Effector CD8-positive, alpha-beta T cell (primary cell): ENCODE data around the gene SERBP1.
"Not testable (repeated sequence)": the region's sequence is repeated elsewhere in the genome, so short reads cannot be mapped to it uniquely, and the experiment has no call there.

ENCODE experiments used
- DNase-seq: peaks from one replicate; lab custom pipeline; 2025; lab: John Stamatoyannopoulos, UW

The SERBP1 gene

DNA sequence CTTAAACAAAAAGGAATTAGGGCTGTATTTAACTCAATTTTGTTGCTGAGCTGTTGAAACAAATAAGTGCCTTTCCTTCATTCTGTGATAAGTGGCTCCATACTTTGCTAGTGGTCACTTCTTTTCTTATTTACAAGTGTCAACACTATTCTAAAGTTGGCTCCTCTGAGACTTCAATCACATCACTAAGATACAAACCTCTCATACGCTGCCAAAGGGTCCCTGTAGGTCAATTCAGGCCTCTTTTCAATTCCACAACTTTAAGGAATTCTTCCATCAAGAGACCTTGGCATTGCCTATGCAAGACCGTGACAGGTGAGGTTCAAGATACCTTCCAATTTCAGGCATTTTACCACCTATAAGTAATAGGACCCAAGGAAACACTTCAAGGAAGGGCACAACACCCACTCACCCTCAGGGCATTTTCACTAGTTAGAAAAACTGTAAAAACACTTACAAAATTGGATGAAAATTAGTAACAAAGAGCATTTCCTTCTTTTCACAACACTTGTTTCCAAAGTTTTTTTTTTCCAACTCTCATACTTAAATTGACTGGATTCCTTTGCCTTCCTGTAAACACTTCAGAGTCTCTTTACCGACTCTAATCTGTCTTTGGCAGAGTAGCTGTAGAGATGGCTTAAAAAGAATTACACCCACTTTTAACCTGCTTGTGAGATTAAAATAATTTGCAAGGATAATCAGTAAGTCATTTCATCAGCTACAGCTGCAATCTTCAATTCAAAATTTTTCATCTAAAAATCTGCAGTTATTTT is 24.5 kb downstream of the SERBP1 start:
- DNase-seq = no peak

- no peak for DNase-seq
Observed at GRCh38 chr1:67404212-67404620, 26.0 kb downstream of the SERBP1 start.

GRCh38 chr1:67401443-67401842 is 28.8 kb downstream of the SERBP1 start:
- no peak for DNase-seq

DNA sequence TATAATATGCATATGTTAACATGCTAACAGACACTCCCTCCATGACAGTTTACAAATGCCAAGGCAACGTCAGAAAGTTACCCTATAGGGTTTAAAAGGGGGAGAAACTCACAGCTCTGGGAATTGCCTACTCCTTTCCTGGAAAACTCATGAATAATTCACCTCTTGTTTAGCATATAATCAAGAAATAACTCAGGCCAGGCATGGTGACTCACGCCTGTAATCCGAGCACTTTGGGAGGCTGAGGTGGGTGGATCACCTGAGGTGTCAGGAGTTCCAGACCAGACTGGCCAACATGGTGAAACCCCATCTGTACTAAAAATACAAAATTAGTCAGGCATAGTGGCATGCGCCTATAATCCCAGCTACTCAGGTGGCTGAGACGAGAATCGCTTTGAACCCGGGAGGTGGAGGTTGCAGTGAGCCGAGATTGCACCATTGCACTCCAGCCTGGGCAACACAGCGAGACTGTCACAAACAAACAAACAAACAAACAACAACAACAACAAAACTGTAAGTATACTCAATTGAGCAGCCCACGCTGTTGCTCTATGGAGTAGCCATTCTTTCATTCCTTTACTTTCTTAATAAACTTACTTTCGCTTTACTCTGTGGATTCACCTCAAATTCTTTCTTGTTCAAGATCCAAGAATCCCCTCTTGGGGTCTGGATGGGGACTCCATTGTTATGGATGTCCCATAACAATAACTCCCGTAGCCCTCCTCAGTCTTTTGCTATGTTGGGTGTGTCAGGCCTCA is 30.0 kb downstream of the SERBP1 start:
- not testable (repeated sequence) for DNase-seq

DNA sequence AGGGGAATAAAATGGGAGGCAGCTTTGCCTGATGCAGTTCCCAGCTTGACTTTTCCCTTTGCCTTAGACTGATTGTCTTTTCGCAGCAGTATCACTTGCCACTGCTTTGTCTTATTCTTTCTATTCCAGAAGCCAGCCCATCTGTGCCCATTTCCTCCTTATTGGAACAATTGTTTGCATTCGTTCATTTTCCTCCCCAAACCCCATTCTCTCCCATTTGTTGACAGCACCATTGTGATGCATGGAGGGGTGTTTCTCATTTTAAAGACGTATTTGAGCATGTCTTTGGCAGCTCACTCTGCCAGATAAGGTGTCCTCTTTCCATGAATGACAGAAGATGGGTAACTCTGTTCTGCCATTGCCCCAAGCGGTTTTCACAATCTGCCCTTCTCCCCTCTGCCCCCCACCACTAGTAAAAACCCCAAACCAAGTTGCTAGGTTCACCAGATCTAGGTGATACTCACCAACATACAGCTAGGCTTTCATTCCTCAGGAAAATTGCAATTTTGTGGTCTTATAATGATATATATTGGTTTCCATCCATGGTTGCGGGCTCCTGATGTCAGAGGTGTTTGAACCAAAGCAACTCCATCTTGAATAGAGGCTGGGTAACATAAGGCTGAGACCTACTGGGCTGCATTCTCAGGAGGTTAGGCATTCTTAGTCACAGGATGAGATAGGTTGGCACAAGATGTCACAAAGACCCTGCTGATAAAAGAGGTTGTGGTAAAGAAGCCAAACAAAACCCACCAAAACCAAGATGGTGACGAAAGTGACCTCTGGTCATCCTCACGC is 30.8 kb downstream of the SERBP1 start:
- DNase-seq = no peak

- DNase-seq = no peak
Observed at GRCh38 chr1:67394548-67394947, 35.7 kb downstream of the SERBP1 start.

DNA sequence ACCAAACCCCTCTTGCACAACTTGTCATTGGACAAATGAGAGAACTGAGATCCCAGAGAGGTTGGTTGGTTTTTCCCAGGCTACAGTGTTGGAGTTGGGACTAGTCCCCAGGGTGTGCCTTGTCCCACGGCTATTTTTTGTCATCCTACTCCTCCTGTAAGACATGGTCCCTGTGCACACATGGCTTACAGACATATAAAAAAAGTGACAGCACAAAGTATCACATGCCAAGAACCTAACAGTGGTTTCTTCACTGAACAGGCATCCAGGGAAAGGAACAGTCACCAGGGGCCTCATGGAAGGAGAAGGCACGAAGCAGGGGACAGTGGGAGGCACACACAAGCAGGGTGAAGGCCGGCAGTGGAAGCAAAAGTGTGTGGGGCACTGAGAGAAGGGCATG is 36.5 kb downstream of the SERBP1 start:
- no peak for DNase-seq

GRCh38 chr1:67393240-67393639 is 37.0 kb downstream of the SERBP1 start:
- no peak for DNase-seq

DNA sequence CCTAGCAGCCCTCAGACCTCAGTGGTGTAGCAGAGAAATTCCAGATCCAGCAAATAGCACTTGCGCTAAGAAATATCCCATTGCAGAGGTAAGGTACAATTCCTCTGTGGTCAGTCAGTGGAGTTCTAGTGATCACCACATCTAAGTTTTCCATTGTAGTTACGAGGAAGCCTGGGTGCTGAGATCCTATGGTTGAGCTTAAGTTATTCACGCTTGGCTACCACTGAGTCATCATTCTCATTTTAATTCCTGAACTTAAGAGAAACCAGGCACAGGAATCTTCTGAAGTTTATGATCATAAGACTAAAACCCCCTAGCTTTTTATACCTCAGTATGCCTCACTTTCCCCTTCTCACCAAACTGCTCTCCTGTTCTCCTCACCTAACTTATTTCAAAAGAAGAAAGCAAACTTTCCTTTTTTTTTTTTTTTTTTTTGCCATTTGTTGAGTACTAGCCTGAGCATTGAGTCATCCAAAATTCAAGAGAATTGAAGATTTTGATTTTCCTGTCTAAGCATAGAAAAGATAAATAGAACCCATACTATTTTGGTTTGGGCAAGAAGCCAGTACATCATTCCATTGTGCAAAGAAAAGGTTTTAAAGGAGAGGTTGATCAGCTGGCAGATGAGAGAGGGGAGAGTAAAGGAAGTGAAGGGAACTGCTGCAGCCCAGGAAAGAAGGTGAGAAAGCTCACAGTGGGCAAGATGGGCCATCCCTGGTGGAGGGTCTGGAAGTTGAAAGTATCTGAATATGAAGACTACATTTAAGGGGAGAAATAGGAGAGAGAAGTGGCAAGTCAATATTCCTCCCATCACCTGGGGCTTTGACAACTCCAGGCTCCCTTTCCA is 39.9 kb downstream of the SERBP1 start:
- no peak for DNase-seq

DNA sequence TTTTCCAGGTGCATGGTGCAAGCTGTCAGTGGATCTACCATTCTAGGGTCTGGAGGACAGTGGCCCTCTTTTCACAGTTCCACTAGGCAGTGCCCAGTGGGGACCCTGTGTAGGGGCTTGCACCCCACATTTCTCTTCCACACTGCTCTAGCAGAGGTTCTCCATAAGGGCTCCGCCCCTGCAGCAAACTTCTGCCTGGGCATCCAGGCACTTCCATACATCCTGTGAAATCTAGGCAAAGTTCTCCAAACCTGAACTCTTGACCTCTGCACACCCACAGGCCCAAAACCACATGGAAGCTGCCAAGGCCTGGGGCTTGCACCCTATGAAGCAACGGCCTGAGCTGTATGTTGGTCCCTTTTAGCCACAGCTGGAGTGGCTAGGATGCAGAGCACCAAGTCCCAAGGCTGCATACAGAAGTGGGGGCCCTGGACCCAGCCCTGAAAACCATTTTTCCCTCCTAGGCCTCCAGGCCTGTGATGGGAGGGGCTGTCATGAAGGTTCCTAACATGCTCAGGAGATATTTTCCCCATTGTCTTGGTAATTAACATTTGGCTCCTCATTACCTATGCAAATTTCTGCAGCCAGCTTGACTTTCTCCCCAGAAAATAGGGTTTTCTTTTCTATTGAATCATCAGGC is 46.1 kb downstream of the SERBP1 start:
- no peak for DNase-seq

- no peak for DNase-seq
Observed at GRCh38 chr1:67382292-67382691, 47.9 kb downstream of the SERBP1 start.

- no peak for DNase-seq
Observed at GRCh38 chr1:67381154-67381553, 49.0 kb downstream of the SERBP1 start.

GRCh38 chr1:67377253-67377652 is 52.9 kb downstream of the SERBP1 start:
- DNase-seq = no peak

DNA sequence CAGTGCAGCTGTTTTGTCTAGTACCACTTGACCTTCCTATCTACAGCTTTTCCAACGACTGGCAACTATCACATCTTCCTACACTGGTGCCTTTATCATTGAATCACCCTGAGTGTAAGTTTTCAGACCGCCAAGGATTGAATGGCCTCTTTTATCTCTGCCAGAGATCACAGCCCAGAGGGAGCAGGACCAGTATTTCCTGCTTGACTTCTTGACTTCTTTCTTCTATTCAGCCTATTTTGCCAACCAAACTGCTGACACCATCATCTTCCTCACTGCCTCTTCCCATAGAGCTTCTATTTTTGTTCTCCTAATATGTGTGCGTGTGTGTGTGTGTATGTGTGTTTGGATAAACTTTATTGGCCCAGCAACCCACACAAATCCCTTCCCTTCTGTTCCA is 53.8 kb downstream of the SERBP1 start:
- DNase-seq = no peak

DNA sequence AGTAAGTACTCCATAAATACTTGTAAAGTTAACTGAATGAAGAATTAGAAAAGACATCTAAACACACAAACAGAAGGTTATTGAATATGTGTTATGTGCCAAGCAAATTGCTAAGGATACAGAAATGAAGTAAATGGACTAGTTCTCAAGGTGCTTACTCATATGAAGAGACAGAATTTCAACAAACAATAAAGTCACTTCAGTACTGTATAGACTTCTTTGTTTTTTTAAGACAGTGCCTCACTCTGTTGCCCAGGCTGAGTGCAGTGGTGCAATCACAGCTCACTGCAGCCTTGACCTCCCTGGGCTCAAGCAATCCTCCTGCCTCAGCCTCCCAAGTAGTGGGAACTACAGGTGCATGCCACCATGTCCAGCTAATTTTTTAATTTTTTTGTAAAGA is 57.3 kb downstream of the SERBP1 start:
- DNase-seq = no peak

DNA sequence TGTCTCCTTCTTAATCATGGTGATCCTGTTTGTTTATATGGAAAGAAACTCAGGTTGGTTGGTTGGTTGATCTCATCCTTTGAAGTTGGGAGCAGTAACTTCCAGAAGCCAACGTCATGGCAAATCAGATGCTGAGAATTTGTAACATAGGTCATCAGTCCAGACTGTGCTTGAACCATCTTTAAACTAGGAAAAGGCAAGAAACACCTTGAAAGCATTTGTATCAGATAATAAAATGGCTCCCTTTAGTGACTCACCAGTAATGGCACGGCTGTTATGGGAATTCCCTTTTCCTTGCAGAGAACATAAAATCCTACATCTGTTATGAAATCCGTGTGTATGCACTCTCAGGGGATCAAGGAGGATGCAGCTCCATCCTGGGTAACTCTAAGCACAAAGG is 58.1 kb downstream of the SERBP1 start:
- DNase-seq = no peak

DNA sequence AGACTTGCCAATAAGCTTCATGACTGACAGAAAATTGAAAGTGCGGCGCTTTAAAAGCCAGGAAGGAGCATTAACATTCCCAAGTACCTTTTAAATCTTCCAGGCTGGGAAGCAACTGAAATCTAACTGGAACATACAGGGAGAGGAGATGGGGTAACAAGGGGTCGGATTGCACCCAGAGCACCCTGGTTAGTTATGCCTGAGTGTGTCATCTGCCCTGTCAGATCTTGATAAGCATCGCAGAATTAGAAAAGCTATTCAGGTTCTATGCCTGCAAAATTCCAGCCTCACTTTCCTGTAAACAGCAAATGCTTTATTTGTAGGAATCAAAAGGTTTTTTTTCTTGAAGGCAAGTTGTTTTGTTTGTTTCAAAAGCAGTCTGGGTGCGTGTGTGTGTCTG is 58.5 kb downstream of the SERBP1 start:
- no peak for DNase-seq

DNA sequence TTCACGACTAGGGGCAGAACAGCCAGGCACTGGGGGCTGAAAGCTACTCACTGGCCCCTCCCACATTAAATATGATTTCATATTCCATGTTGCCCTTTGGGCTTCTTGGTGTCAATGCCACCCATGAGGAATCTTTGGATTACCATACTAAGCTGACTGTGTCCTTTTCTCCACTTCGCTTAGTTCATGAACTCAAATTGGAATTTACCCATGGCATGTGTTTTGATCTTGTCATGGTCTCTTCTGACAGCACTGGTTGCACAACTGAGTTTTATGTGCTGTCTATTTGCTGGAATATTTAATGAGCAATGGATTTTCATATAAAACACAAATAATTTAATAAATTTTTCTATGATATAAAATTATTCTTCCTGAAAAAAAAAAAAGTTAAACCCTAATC is 59.2 kb downstream of the SERBP1 start:
- no peak for DNase-seq

DNA sequence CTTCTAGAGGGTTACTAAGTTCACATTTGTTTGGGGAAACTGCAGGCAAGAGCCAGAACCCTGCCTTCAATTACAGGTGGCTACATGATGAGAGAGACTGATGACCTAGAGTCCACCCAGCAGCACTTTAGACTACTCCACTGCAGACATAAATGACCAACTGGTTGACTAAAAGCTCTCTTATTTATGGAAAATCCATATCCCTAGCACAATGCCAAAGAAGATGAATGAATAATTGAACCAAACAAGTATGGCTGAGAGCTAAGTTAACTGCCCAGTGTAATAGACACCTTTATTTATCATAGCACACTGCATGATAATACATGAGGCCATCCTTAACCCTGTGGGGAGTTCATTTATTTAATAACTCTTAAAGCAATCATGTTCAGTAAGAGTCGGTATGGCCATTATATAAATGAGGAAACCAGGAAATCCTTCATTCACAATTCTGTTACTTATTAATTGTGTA is 62.1 kb downstream of the SERBP1 start:
- DNase-seq = no peak

GRCh38 chr1:67367370-67368045 is 62.7 kb downstream of the SERBP1 start:
- no peak for DNase-seq

GRCh38 chr1:67361641-67362040 is 68.6 kb downstream of the SERBP1 start:
- no peak for DNase-seq
